Skeletal muscle tissue (tissue), 4 donors: ENCODE results near the gene CCNT1. TPM values are rescaled to one million over a fixed set of nuclear protein-coding genes. Genes with fewer than 3 reads are reported as not detected.
"Not testable (repeated sequence)": the region's sequence is repeated elsewhere in the genome, so short reads cannot be mapped to it uniquely, and the experiment has no call there.

Source experiments
- H3K27ac ChIP-seq: one replicate; pipeline ENCODE4 v1.7.0; 2013; ENCODE audit warnings: mild to moderate bottlenecking, low read depth, low read length, inconsistent platforms
- H3K27me3 ChIP-seq, 3 donors: one replicate each; pipeline ENCODE4 v1.7.0; 2013; ENCODE audit warnings: low read length in 3 of 3; ENCODE audit not compliant: control insufficient read depth in 3 of 3, insufficient read depth in 3 of 3
- H3K36me3 ChIP-seq, 3 donors: one replicate each; pipeline ENCODE4 v1.7.0; 2013; ENCODE audit warnings: low read length in 3 of 3; ENCODE audit not compliant: control insufficient read depth in 3 of 3, insufficient read depth in 3 of 3
- H3K4me1 ChIP-seq, 3 donors: one replicate each; pipeline ENCODE4 v1.7.0; 2013; ENCODE audit warnings: low read length in 3 of 3, mild to moderate bottlenecking in 3 of 3; ENCODE audit not compliant: control insufficient read depth in 3 of 3, insufficient read depth in 3 of 3
- H3K4me3 ChIP-seq, 3 donors: one replicate each; pipeline ENCODE4 v1.7.0; 2013; ENCODE audit warnings: low read length in 3 of 3
- H3K9ac ChIP-seq, 3 donors: one replicate each; pipeline ENCODE4 v1.7.0; 2013; ENCODE audit warnings: low read length in 3 of 3, mild to moderate bottlenecking in 3 of 3, moderate library complexity in 2 of 3, low read depth in 1 of 3
- H3K9me3 ChIP-seq, 3 donors: one replicate each; pipeline ENCODE4 v1.7.0; 2013; ENCODE audit warnings: low read length in 3 of 3; ENCODE audit not compliant: control insufficient read depth in 3 of 3
- total RNA-seq: library from RNA; depleted of rRNA; stranded (reverse); fragments of >200 nt; gene quantifications from one replicate; pipeline ENCODE4 v1.2.3, GENCODE V29; 2014
- donor health status: Osteomylitis.

The CCNT1 gene
- total RNA-seq, 1 donor from 2014 or later, result 27.7 TPM

- Histone ChIP-seq H3K9ac (no peak overlapping the region), H3K9me3 (no peaks in the 10 kb centered on the region), H3K4me1 (peaks cover 20 to 35% (median 23%) of the 10 kb centered on the region in 3 donors), H3K36me3 (peaks cover 7 to 22% (median 16%) of the 10 kb centered on the region in 3 donors), H3K27me3 (no peaks in the 10 kb centered on the region), H3K27ac (no peak overlapping the region), H3K4me3 (peak overlapping the region in 2 of 3 donors; percentile 82 to 100)
Measured at GRCh38 chr12:48682927-48683326, 33.6 kb downstream of the CCNT1 start.

- not testable (repeated sequence) for H3K27ac ChIP-seq, H3K9me3 ChIP-seq, H3K27me3 ChIP-seq
- peaks cover 7 to 25% (median 18%) of the 10 kb centered on the region in 3 donors for H3K36me3 ChIP-seq
- H3K9ac ChIP-seq, result peak overlapping the region; percentile 69 to 99 (median 99)
- H3K4me1 ChIP-seq, result peaks cover 24 to 39% (median 25%) of the 10 kb centered on the region in 3 donors
- H3K4me3 ChIP-seq, result peak overlapping the region; percentile 81 to 100 (median 82)
Measured at GRCh38 chr12:48682533-48682905, 34.0 kb downstream of the CCNT1 start.

- Histone ChIP-seq H3K27ac (peak within 1 kb of the TSS; percentile 97), H3K4me1 (peaks cover 25 to 43% (median 28%) of the 10 kb centered on the region in 3 donors), H3K4me3 (peak within 1 kb of the TSS; percentile 99 to 100 (median 100)), H3K9me3 (no peaks in the 10 kb centered on the region), H3K36me3 (peaks cover 9 to 29% (median 23%) of the 10 kb centered on the region in 3 donors), H3K9ac (peak within 1 kb of the TSS; percentile 99 to 100 (median 99)), H3K27me3 (no peaks in the 10 kb centered on the region)
Measured at GRCh38 chr12:48681710-48682532, 34.6 kb downstream of the CCNT1 start, which contains the start of gene KANSL2. Gene KANSL2 (minus strand): TSS chr12:48682238. CDS start chr12:48681632, 606 bp downstream.

GRCh38 chr12:48681399-48681709 lies 35.2 kb downstream of the CCNT1 start:
- H3K9me3 ChIP-seq, result no peaks in the 10 kb centered on the region
- H3K4me1 ChIP-seq, result peaks cover 25 to 44% (median 28%) of the 10 kb centered on the region in 3 donors
- peak overlapping the region; percentile 97 for H3K27ac ChIP-seq
- no peaks in the 10 kb centered on the region for H3K27me3 ChIP-seq
- peak overlapping the region; percentile 99 to 100 (median 100) for H3K4me3 ChIP-seq
- H3K36me3 ChIP-seq, result peaks cover 9 to 29% (median 23%) of the 10 kb centered on the region in 3 donors
- H3K9ac ChIP-seq, result peak overlapping the region; percentile 99 to 100 (median 99)

GRCh38 chr12:48680861-48681260 lies 35.6 kb downstream of the CCNT1 start:
- peak overlapping the region; percentile 99 to 100 (median 99) for H3K9ac ChIP-seq
- no peak overlapping the region for H3K27ac ChIP-seq
- peak overlapping the region; percentile 99 to 100 (median 100) for H3K4me3 ChIP-seq
- no peaks in the 10 kb centered on the region for H3K9me3 ChIP-seq
- H3K36me3 ChIP-seq, result peaks cover 9 to 34% (median 26%) of the 10 kb centered on the region in 3 donors
- no peaks in the 10 kb centered on the region for H3K27me3 ChIP-seq
- peaks cover 27 to 49% (median 28%) of the 10 kb centered on the region in 3 donors for H3K4me1 ChIP-seq

- Histone ChIP-seq H3K4me3 (peak overlapping the region in 2 of 3 donors; percentile 4 to 30), H3K9me3 (no peaks in the 10 kb centered on the region), H3K27ac (peak overlapping the region; percentile 54), H3K36me3 (peaks cover 9 to 34% (median 26%) of the 10 kb centered on the region in 3 donors), H3K27me3 (no peaks in the 10 kb centered on the region), H3K4me1 (peaks cover 31 to 49% (median 34%) of the 10 kb centered on the region in 3 donors), H3K9ac (peak overlapping the region in 1 of 3 donors; percentile 52)
Measured at GRCh38 chr12:48678551-48679185, 37.8 kb downstream of the CCNT1 start.

GRCh38 chr12:48671231-48671856 lies 45.2 kb downstream of the CCNT1 start:
- H3K9me3 ChIP-seq, result no peaks in the 10 kb centered on the region
- H3K4me1 ChIP-seq, result peaks cover 8 to 44% (median 35%) of the 10 kb centered on the region in 3 donors
- peak overlapping the region; percentile 70 for H3K27ac ChIP-seq
- H3K9ac ChIP-seq, result no peak overlapping the region
- no peak overlapping the region for H3K4me3 ChIP-seq
- no peaks in the 10 kb centered on the region for H3K27me3 ChIP-seq
- H3K36me3 ChIP-seq, result peaks cover 34 to 38% (median 37%) of the 10 kb centered on the region in 3 donors

GRCh38 chr12:48668996-48669395 lies 47.5 kb downstream of the CCNT1 start:
- Histone ChIP-seq H3K36me3 (peaks cover 41 to 42% (median 41%) of the 10 kb centered on the region in 3 donors), H3K27ac (peak overlapping the region; percentile 73), H3K27me3 (no peaks in the 10 kb centered on the region), H3K9me3 (no peaks in the 10 kb centered on the region), H3K4me3 (no peak overlapping the region), H3K9ac (no peak overlapping the region), H3K4me1 (peaks cover 5 to 42% (median 26%) of the 10 kb centered on the region in 3 donors)

- no peaks in the 10 kb centered on the region for H3K9me3 ChIP-seq
- H3K27ac ChIP-seq, result no peak overlapping the region
- H3K4me1 ChIP-seq, result no peaks in the 10 kb centered on the region
- peaks cover 33 to 53% (median 40%) of the 10 kb centered on the region in 3 donors for H3K36me3 ChIP-seq
- no peaks in the 10 kb centered on the region for H3K27me3 ChIP-seq
- H3K9ac ChIP-seq, result no peak overlapping the region
- no peak overlapping the region for H3K4me3 ChIP-seq
Measured at GRCh38 chr12:48659863-48660262, 56.6 kb downstream of the CCNT1 start.
